ENCODE results near the gene VCP. TPM values are rescaled to one million over a fixed set of nuclear protein-coding genes. Genes with fewer than 3 reads are reported as not detected.

Gene VCP
- total RNA-seq, 1 donor from 2014 or later, result 292 TPM

DNA sequence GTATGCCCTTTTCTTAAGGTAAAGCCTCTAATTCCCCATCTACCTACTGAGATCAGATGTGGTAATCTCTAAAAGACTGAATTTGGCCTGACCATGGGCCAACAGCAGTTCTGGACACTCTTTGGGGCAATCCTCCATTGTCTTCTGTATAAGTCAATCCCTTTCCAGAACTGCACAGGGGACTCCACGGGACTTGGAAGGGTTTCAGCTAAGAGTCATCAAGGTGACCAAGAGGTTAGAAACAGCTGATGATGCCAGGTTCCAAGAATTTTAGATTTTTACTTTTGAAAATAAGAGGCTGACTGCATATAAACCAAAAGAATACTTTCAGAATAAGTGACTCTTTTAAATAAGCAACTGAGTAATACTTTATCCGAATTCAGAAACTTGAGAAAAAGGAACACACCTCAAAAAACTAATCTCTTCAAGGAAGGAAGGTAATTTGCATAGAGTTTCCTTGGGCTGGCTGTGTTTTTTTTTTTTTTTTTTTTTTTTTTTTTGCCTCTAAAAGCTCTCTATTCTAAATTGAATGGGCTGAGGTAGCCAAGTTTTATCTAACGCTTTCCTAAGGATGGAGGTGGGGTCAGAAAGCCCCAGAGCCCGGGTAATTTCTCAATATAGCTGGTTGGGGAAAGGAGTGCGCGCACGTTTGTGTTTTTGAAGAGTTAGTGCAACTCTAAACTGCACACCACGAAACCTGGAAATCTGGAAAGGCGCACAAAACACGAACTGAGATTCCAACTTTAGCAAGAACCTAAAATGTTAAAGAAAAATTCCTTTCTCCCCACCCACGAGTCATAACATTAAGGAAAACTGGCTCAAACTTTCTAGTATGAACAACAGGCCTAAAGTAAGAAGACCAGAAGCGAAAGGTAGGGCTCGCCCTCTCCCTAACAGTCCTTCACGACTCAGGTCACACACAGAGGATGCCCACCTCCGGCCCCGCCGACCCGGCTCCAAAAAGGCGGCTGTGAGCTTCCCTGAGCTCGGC, 1.3 kb downstream of the VCP start:
- intact Hi-C loops (cut with micrococcal nuclease), result loop anchor here (1.0 to 10.0 kb wide), 13 partner anchors 8 to 1766 kb away; partner anchors contain the start of genes CCDC107, CCL27, DNAI1 and FAM219A

- intact Hi-C loops (cut with micrococcal nuclease), result no loop called here
Measured at GRCh38 chr9:35069020-35069419, 3.4 kb downstream of the VCP start.

DNA sequence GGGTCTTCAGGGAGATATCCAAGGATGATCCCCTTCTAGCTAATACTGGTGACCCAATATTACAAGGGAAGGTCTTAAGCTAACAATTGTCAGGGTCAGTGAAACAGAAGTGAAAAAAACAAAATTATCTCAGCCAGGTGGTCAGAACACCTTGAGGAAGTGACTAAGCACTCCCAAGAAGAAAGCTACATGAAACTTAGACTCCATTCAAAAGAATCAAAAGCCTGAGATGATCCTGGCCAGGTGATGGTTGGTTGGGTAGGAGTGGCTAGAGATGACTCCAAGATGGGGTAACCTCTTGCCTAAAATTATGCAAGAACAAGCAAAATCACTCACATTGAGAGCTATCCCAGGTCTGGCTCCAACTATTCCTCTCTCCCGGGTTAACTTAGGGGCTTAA, 5.4 kb downstream of the VCP start:
- intact Hi-C loops (cut with micrococcal nuclease), result no loop called here

- intact Hi-C loops (cut with micrococcal nuclease), result no loop called here
Measured at GRCh38 chr9:35060548-35061207, 11.7 kb downstream of the VCP start.

- intact Hi-C loops (cut with micrococcal nuclease), result no loop called here
Measured at GRCh38 chr9:35059438-35059837, 13.0 kb downstream of the VCP start.

- intact Hi-C loops (cut with micrococcal nuclease), result no loop called here
Measured at GRCh38 chr9:35057271-35057620, 15.2 kb downstream of the VCP start.

DNA sequence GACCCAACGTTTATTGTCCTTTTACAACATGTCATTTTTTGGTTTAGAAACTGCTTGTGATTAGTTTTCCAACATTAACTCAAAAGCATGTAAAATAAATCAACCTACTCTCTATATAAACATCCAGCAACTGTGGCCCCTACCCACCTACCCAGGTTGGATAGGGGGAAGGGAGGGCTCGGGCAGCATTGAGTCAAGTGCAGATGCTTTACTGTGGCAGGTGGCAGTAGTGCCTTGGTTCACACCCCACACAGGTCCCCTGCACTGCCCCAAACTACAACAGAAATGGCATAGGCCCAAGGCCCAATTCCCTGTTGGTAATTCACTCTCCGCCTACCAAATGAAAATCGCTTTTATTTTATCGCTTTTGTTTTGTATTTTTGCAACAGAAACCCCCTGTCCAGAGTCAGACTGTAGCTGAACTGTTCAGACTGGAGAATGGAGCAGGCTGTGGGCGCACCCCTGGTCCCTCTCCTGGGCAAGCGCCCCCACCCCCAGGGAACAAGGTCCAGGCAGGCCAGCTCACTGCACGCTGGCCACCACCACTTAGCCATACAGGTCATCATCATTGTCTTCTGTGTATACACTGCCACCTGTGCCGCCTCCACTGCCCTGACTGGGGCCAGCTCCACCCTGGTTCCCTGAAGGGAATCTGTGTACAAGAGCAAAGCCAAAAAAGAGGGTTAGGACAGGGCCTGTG, 15.7 kb downstream of the VCP start:
- intact Hi-C loops (cut with micrococcal nuclease), result no loop called here

GRCh38 chr9:35054871-35055644, 17.4 kb downstream of the VCP start:
- intact Hi-C loops (cut with micrococcal nuclease), result loop anchor here (5.0 kb wide), 1 partner anchor 68 kb away; the partner anchor contains the start of gene DNAJB5

DNA sequence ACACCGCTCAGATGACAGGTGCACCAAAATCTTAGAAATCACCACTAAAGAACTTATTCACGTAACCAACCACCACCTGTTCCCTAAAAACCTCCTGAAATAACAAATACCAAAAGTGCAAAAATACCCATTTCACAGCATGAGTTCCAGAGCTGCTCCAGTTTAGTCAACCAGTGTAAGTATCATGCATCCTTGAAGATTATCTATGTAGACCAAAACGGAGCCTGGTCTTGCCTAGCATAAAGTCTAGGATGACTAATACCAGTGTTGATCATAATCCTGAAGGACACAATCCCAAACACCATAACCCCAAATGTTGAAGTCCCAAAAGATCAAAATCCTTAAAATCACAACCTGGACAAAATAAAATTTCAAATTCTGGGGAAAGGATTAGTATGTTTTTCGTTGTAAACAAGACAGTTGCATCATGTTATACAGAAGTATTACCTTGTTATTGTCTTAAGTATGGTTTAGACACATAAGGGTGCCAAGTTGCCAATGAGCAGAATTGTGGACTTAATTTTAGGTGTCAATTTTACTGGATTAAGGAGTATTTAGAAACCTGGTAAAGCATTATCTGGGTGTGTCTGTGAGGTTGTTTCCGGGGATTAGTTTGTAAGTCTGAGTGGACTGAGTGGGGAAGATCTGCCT, 18.1 kb downstream of the VCP start:
- intact Hi-C loops (cut with micrococcal nuclease), result loop anchor here (5.0 kb wide), 1 partner anchor 67 kb away; the partner anchor contains the start of gene DNAJB5

GRCh38 chr9:35051069-35051967, 21.1 kb downstream of the VCP start:
- intact Hi-C loops (cut with micrococcal nuclease), result loop anchor here (1.0 to 5.0 kb wide), 4 partner anchors 15 to 291 kb away; partner anchors contain the start of gene DNAJB5

DNA sequence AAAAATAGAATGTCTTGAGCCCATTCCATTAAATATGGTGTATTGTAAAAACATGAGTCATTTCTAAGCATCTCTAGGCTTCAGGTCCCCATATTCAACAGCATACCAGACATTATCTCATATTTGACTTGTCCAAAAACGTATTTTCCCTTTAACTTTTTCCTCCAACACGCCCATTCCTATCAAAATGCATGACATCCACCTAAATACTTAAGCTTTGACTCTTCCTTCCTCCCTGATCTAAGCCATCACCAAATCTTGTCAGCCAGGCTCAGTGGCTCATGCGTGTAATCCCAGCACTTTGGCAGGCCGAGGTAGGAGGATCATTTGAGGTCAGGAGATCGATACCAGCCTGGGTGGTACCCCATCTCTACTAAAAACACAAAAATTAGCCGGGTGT, 23.9 kb downstream of the VCP start:
- intact Hi-C loops (cut with micrococcal nuclease), result no loop called here

GRCh38 chr9:35044071-35044470, 28.4 kb downstream of the VCP start:
- intact Hi-C loops (cut with micrococcal nuclease), result no loop called here

- intact Hi-C loops (cut with micrococcal nuclease), result no loop called here
Measured at GRCh38 chr9:35042891-35043545, 29.4 kb downstream of the VCP start.

- intact Hi-C loops (cut with micrococcal nuclease), result no loop called here
Measured at GRCh38 chr9:35042081-35042604, 30.3 kb downstream of the VCP start.

DNA sequence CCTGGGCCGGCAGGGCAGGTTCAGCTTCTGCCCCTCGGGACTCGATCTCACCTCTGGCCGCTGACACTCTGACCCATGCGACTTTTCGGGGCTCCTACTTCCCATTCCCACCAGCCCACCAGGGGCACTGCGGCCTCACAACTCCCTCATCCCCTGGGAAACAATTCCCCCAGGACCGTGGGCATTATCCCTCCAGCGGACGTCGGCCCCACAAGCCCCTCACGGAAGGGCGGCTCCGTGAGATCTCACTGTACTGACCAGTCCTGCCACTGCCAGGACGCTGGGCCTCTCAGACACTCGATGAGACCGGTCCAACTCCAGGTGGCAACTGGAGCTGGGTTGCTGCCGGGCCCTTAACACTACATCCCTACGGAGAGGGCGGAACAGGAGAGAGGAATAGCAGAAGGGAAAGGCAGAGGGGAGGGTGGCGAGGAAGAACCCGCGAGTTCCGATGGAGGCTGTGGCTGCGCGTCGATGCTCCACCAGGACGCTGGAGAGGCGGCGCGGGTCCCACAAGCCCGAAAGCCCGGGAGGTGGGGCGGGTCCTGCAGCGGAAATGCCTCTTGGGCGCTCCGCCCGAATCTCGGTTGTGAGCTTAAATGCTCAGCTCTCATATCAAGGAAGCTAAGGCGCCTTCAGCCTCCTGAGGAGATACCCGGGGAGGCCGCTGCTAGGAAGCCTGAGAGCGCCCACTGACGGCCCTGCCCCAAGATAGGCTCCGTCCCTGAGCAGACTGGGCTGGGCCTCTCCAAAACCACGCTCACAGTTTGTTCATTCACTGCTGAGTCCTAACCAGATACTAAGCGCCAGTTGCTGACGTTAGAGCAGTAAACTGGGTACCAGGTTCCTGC, 36.3 kb downstream of the VCP start:
- intact Hi-C loops (cut with micrococcal nuclease), result loop anchor here (1.0 to 2.0 kb wide), 4 partner anchors 15 to 75 kb away; partner anchors contain the start of gene DNAJB5

GRCh38 chr9:35033101-35033500, 39.3 kb downstream of the VCP start:
- intact Hi-C loops (cut with micrococcal nuclease), result no loop called here

GRCh38 chr9:35029852-35030251, 42.6 kb downstream of the VCP start:
- intact Hi-C loops (cut with micrococcal nuclease), result no loop called here
